SK-N-MC (cell line): ENCODE data around the gene CYP2S1.

Source experiments
- EZH2 ChIP-seq: fragments of 200-600 bp; sonication (generic); IDR thresholded peaks from one replicate; pipeline ENCODE4 v1.6.1; 2017; ENCODE audit warnings: antibody characterized with exemption
- FOXP2 ChIP-seq: optimal IDR thresholded peaks from 2 replicates; pipeline ENCODE3; 2011; ENCODE audit warnings: mild to moderate bottlenecking, moderate library complexity; ENCODE audit not compliant: insufficient read depth; ENCODE audit errors: extremely low read length, control extremely low read depth
- POLR2AphosphoS5 ChIP-seq: IDR thresholded peaks from 2 replicates; pipeline ENCODE4 v1.6.1; 2012; ENCODE audit warnings: mild to moderate bottlenecking, low read depth, low read length, borderline replicate concordance

DNA sequence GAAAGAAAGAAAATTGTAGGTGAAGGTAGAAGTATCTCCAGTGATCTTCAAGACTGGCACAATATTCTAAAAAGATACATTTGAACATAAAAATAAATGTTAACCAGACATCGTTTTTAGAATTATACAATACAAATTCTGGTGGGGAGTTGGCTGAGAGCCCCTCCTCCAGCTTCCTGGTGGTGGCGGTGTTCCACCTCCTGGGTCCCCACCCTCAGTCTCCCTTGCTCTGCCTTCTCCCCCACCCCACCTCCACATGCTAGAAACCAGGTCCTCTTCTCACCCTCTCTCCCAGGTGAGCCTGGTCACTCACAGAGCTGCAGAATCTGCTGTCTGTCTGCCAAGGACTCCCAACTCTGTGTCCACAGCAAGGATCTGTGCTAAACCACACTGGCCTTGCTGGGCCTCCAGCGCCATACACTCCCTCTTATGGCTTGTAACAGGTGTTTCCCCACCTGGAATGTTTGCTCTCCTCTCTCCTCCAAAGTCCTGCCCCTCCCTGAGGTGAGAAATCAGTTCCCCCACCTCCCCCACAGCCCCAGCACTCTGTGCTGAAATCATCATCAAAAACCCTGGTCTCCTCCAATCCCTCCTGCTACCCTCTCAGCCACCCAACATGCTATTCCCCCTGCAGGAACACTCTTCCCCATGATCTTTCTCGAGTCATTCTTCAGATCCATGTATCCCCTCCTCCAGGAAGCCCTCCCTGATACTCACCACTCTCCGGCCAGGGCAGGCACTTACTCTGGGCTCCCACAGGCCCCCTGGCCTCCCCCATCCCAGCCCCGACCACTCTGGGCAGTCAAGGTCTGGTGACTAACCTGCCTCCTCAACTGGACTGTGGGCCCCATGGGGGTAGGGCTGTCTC is 20.5 kb upstream of the CYP2S1 start:
- TF ChIP-seq EZH2 (no peak), FOXP2 (no peak), POLR2AphosphoS5 (no peak)
